ENCODE results near the gene TRIO.
A peak's percentile ranks its signal among the peaks of the same experiment; 100 is the strongest.

The TRIO gene

DNA sequence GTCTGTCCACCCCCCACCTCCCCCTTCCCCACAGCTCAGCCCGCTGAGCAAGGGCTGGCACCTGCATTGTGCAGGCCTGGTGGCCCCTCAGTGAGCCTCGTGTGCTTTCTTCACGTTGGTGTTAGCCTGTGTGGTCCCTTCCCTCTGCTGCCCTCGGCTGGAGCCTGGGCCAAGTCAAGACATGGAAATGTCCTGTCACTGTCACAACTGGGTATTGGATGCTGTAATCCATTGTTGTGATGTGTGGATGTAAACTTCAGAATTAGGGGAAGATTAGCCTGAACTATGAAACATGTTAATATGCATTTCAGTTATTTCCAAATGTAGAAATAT, 103.9 kb downstream of the TRIO start:
- DNase-seq (ENCODE audit: low read depth) = no peak

DNA sequence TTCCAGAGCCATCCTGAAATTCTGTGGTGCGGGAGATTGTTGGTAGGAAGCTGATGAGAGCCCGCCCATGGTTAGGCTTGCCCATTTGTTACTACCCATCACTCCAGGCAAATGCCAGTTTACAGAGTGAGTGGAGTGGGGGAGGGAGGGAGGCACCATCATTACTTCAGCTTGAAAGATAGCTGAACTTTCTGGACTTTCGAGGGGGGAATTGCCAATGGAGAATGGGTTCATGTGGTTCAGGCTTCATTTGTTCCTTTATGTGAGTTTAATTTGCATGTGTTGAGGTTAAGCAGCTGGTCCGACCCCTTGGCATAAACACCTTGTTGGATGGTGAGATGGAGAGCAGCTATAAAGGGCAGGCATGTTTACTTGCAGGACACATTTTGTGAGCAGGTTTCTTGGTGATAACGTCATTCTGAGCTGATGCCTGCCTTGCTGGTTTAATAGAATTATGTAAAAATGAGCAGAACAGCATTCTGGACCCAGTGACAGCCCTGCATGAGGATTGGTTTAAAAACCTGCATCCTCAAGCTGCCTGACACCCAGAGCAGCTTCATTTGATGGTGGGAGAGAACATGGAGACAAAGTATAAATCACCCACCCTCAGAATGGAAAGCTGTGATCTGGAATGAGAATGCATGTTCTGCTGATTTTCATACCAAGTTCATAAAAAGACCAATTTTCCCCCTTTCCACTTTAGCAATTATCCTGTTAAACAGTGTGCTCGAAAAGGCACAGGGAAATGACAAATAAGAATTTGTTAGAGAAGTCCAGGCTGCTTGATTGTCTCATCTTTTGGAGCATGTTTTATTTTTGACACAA, 106.3 kb downstream of the TRIO start:
- no peak for DNase-seq (ENCODE audit: low read depth)

DNA sequence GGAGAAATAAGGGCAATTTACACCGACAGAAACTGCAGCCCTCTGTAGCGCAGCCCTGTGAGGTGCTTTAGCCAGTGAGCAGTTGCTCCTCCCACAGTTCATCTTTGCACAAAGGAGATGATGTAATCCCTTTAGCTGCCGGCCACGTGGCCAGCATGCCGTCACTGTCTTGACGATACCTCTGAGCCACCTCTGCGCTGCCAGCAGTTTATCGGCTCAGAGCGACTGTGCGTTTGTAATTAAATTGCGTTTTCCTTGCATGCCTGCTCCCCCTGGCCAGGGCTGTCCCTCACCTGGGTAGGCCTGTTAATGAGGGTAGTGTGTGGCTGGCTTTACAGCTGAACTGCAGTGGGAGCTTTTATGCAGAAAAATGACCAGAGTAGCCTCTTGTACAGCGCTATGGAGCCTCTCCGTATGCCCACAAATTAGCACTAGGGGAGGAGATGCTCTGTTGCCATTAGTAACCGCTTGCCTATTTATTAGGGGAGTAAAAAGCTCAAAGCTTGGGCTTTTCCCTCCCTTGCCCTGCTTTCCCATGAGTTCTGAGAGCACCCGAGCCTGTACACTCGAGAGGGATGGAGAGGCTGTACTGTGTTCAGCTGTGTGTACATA, 107.0 kb downstream of the TRIO start:
- DNase-seq (ENCODE audit: low read depth) = peak; percentile 60

DNA sequence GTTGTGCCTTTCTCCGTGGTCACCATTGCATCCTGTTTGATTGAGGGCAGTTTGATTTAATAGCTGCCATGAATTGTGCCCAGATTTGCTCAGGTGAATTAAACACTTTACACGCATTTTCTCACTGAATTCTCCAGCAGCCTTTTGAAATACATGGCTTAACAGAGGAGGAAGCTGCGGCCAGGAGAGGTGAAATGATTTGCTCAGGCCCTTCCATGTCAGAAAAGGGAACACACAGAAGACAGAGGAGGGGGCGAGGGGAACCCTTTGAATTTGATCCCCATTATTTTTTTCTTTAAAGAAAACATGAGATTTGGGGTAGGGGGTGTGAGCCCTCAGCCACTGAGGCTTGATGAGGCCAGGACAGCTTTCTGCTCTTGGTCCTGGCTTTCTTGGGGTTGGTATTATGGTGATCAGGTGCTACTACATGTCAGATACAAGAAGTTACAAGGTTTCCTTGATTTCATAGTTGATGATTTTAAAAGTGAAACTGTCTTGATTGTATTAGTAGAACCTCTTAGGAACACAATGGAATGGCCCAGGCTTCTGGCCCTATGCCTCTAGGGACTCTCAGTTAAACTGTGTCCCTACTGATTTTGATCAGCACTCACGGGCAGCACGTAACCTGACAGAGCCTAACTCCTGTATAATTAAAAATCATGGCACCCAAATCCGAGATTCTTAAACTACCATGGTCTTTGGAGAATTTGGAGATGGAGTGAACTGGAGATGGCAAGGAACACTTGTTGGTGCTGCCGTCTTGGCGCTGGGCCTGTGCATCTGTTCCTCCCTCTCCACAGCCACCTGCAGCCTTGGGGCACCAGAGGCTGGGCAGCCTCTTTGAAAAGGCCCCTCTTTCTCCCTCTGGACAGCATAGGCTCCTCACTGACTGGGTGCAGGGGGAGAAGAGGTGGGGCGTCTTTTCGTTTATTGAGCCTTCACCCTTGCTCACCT, 107.9 kb downstream of the TRIO start:
- no peak for DNase-seq (ENCODE audit: low read depth)

DNA sequence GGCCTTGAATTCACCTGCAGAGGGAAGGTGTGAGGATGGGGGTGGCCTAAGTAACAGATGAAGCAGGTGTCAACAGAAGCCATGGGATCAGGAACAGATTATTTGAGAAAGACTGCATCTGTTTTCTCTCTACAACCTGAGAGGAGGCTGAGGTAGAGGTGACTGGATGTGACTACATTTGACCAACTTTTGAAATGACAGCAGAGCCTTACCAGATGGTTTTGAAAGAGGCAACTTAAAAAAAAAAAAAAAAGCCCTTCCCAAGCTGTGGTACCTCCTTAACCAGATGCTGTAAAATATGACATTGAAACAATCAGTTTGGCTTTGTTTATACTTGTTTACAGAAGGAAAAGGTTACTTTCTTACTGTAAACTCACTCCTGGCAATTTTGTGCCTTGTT, 108.6 kb downstream of the TRIO start:
- DNase-seq (ENCODE audit: low read depth) = no peak

DNA sequence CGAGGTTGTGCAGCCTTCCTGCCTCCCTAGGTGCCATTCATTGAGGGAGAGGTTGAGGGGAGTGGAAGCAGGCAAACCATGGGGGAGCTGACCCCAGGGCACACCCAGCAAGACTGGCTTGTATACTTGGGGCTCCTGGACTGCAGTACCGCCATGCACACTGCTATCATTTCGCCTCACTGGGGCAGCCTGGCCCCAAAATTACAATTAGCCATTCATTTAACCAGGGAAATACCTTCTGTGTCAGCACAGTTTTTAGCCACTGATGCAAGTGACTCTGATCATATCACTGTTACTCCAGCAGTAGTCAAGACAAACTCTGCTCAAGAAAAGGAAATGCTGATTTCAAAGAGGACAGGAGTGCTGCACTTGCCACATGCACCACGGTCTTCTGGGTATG, 109.7 kb downstream of the TRIO start:
- DNase-seq (ENCODE audit: low read depth) = no peak

DNA sequence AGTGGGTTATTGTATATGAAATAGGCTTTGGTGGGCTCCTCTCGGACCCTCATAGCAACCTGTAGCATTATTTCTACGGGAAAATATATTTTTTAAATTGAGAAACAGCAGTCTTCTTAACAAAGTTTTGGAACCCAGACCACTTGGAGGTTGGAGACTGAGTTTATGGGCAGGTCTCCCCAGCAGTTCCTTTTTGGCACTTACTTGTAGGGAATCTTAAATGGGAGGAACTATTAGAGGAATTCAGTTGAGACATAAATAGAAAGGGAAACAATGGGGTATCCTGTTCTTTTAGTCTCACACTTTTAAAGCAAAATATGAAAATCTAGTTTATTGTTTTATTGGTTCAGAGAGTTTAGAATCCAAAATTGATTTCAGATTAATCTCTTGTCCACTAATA, 111.5 kb downstream of the TRIO start:
- no peak for DNase-seq (ENCODE audit: low read depth)

DNA sequence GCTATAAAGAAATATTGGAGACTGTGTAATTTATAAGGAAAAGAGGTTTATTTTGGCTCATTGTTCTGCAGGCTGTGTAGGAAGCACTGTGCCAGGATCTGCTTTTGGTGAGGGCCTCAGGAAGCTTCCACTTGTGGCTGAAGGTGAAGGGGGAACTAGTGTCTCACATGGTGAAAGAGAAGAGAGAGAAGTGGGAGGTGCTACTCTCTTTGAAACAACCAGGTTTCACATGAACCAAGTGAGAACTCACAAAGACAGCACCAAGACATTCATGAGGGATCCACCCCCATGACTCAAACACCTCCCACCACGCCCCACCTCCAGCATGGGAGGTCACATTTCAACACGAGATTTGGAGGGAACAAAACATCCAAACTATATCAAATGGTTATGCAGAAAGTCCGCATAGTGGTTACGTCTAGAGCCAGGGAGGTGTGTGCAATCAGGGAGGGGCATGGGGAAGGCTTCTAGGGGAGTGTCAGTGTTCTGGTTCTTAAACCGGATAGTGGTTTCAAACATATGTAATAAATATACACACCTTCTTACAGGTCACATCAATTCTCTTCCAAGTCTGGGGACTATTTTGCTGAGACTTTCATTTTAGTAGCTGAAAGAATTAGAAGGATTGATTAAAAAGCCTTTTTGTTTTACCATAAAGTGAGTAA, 113.0 kb downstream of the TRIO start:
- DNase-seq (ENCODE audit: low read depth) = no peak

DNA sequence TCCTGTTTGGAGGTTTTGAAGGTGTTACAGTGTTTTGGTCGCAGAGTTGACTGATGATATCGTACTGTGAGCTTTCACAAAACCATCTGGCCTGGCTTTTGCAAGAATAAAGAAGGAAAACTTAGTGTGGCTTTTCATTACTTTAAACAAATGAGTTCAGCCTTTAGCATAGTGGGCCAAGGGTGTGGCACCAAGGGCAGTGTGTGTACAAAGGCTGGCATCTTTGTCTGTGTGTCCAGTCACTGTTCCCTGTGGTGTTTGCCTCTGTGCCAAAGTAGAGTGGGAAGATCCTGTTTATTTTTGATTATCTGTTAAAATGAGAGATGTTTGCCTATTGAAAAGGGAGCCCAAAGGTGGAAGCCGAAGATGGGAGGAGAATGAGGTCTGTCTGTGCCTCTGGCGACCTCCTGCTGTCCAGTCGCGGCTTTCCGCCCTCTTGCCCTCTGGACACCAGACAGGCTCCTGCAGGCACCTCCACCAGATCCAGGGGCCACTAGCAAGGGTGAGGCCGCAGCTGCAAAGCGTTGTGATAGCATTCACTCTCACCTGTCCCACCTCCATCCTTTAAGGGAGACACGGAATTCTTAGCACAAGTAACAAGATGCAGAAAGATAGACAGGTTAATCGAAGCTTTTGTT, 113.7 kb downstream of the TRIO start:
- DNase-seq (ENCODE audit: low read depth) = no peak

DNA sequence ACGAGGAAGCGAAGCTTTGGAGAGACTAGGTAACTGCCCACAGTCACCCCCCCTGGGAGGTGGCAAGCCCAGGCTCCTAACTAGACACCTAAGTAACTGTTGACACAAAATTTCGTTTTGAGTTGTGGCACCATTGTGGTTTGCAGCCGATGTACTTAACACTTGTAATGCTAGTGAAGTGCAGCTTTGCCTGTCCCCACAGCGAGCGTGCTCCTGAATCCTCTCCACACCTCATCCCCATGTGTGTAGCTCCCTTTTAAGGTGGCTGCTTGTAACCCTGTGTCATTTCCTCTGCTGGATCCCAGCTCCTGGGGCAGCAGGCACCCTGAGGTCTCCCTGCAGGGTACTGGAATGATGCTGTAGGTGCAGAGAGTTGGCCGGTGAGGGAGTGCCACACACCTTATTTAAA, 114.9 kb downstream of the TRIO start:
- DNase-seq (ENCODE audit: low read depth) = no peak

DNA sequence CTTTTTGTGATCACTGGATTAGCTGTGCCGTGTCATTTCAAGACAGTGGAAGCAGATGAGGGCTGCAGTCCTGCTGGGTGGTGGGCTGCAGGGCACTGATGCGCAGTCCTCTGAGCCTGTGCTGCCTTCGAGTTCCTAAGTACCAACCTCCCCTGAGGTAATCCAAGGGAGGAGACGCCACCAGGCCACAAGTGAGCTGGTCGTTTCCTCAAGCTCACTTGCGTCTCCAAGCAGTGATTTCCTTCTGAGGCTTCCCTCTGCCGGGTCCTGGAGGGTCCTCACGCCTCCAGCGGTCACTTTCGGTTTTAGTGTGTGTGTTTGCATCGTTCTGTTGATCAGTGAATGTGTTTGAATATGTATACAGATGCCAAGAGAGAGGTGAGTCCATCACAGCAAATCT, 115.7 kb downstream of the TRIO start:
- DNase-seq (ENCODE audit: low read depth) = no peak

DNA sequence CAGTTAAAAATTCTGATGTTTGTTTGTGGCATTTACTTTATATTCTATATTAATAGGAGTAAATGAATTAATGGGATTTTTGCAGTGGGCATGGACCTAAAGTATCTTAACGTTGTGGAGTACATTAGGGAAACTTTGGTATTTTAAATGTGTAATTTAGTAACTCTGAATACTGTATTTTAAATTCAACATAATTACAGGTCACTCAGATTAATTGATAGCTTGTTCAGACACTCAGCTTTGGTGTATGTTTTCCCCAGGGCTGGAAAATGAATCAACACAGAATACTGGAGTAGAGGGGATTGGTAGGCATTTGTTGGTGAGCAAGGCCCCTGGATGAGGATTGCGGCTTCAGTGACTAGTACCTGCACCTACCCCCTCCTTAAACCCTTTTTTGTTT, 117.5 kb downstream of the TRIO start:
- DNase-seq (ENCODE audit: low read depth) = no peak

DNA sequence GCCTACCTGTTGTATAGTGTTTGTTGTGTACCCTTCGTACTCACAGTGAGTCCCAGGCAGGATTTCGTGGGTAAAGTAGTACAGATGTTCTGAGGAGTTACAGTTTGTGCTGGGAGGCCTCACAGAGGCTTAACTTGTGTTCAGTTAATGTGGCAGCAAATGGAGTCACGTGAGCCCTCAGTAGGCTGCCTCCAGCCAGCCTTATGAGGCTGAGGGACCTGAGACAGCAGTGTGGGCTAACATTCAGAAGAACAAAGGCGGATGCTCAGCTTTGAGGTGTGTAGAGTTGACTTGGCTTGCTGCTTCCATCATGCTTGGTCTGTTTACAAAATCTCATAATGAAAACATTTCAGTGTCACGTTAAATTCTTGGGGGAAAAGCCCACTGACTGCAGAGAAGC, 118.1 kb downstream of the TRIO start:
- no peak for DNase-seq (ENCODE audit: low read depth)

DNA sequence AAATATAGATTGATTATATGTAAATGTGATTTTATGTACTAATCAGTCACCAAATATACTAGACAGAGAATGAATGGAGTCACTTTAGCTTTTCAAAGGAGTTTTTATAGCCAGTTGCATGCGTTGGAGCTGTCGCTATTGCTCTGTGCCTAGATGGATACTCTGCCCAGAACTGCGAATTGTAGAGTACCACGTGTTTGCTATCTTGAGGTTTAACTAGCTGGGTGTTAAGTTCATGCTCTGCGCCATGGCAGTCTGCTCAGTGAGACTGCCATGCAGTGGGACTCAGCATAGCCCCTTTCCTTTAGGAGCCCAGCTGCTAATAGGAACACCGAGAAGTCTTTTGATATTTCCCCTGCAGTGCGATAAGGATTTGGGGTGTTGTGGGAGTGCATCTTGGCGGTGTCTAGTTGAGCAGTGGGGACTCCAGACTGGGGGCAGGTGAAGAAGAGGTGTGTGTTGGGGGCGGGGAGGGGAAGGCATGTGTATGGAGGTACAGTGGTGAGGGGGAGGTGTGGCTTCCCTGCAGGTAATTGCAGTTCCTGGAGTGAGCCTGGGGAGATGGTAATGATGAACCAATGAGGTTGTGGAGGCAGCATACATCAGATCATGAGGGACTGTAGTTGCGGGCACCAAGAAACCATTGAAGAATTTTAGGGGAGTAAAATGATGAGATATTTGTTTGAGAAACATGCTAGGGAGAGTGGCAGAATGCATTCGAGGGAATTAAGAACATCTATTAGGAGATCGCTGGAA, 118.9 kb downstream of the TRIO start:
- DNase-seq (ENCODE audit: low read depth) = no peak

DNA sequence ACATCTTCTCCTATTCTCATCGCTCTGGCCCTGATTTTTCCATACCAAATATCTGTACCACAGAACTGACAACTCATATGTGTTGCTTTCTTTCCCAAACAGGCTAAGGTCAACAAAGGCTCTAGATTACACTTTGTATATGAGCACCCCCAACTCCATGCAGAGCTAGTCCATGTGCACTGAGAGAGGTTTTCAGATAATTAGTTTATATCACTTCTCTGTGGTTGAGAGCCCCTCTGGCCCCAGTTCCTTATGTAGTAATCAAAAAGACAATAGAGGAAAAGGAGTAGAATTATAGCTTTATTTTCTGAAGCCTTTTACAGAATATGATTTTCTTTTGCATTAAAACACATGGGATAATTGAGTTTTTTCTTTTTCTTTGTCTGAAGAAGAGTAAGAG, 120.0 kb downstream of the TRIO start:
- no peak for DNase-seq (ENCODE audit: low read depth)

DNA sequence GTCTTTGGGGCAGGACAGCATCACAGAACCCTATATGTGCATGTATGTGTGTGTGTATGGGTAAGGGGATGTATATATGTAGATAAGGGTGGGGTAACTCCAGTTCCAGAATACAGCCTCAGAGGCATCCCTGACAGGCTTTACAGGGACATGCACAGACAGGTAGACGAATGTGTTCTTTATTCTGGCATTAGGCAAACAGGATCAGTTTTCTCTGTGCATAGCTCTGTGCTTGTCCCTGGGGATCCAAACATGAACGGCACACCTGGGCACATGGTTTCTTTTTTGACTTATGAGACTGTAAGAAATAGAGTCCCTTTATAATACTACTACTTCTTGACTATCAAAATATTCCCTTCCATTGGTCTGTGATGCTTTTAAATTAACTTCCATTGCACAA, 120.6 kb downstream of the TRIO start:
- DNase-seq (ENCODE audit: low read depth) = no peak

DNA sequence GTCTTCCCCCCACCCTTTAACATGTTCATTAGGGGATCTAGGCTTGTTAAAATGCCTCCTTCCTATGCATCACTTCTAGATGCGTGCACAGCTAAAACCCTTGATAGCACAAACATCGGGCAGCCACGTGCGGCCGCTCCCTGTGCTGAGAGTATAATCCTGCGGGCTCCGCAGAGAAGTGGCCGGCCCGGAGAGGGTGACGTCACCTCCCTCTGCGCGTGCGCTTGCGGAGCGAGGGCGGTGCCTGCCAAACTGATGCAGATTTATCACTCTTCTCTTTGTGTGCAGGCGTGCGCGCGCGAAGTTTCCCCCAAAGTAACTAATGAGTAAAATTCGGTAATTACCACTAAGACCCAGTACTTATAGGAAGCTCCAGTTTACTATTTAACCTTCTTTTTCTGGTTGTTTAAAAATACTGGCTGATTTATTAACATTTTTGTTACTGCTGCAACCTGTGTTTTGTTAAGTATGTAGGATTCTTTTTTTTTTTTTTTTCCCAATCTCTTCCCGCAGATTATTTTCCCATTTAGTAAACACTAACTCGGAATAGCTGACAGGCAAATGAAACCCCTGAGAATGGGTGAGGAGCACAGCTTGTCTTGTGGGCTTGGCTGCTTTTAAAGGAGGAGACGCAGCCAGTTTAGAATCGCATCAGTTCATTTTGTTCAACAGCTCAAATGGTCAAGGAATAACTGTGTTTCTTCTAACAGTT, 121.6 kb downstream of the TRIO start:
- peak; percentile 77 for DNase-seq (ENCODE audit: low read depth)

DNA sequence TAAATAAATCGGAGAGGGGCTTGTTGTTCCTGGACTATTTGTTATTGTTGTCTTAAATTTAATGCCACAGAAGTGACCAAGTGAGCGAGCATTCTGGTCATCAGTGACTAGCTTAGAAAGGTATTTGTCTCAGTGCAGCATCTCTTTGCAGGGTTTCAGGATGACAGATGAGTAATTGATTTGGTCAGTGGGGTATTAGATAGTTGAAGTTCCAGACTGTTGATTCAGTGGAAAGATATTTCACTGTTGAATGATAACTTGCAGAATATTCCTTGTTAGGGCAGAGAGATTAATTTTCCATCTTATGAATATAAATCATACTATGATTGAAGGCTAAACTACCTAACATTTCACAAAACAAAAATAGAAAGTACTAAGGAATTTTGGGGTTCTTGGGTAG, 122.4 kb downstream of the TRIO start:
- DNase-seq (ENCODE audit: low read depth) = peak; percentile 42

DNA sequence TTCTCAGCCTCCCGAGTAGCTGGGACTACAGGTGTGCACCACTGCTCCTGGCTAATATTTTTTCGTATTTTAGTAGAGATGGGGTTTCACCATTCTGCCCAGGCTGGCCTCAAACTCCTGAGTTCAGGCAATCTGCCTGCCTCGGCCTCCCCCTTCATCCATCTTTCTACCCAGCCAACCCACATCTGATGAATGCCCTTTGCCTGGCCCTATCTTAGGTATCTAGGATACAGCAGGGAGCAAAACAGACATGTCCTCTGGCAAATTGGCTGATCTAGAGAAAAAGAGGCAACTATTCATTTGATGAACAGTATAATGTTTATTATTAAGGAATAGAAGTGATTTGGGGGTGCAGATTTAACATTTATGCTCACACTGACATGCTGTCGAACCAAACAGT, 123.0 kb downstream of the TRIO start:
- no peak for DNase-seq (ENCODE audit: low read depth)

DNA sequence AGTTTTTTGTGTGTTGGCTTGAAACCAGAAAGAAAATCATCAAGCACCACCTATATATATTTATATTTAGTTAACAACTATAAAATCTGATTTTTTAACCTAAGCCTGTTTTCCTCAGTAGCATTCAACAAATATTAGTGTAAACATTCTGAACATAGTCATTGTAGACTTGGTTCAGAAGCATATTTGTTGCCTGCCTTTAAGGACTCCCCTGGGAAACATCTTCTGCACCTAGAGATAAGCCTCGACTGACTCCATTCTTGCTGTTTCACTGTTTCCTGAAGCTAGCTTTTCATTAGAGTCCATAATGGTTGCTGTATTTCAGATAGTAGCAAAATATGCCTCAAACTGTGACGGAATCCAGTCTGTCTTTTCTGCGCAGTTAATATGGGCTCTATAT, 123.5 kb downstream of the TRIO start:
- no peak for DNase-seq (ENCODE audit: low read depth)
